MV-4-11 (cell line): ENCODE results near the gene FRAT2.
"Not testable (repeated sequence)": the region's sequence is repeated elsewhere in the genome, so short reads cannot be mapped to it uniquely, and the experiment has no call there.

ENCODE experiments used
- DNase-seq: peaks from one replicate; lab custom pipeline; 2025; lab: John Stamatoyannopoulos, UW

Gene FRAT2

GRCh38 chr10:97291357-97292096 lies 43.0 kb downstream of the FRAT2 start:
- DNase-seq: no peak

GRCh38 chr10:97290576-97291356 lies 43.8 kb downstream of the FRAT2 start:
- DNase-seq: not testable (repeated sequence)

- DNase-seq: not testable (repeated sequence)
Measured at GRCh38 chr10:97290076-97290475, 44.5 kb downstream of the FRAT2 start.
